ENCODE measurements around the gene CXXC5.

Gene CXXC5

GRCh38 chr5:139667001-139667729 lies 19.0 kb downstream of the CXXC5 start:
- no peak for TF ChIP-seq CTCF (IDR thresholded peaks at IDR 0.05; ENCODE audit: borderline replicate concordance, insufficient read depth, low read depth, low read length)
- H3K4me3 ChIP-seq (ENCODE audit: low read depth, low read length), result no peak overlapping the region

- TF ChIP-seq CTCF (IDR thresholded peaks at IDR 0.05; ENCODE audit: borderline replicate concordance, insufficient read depth, low read depth, low read length), result no peak
- peak overlapping the region; percentile 52 for H3K4me3 ChIP-seq (ENCODE audit: low read depth, low read length)
These were observed 19.5 kb downstream of the CXXC5 start for GRCh38 chr5:139667730-139668063.

DNA sequence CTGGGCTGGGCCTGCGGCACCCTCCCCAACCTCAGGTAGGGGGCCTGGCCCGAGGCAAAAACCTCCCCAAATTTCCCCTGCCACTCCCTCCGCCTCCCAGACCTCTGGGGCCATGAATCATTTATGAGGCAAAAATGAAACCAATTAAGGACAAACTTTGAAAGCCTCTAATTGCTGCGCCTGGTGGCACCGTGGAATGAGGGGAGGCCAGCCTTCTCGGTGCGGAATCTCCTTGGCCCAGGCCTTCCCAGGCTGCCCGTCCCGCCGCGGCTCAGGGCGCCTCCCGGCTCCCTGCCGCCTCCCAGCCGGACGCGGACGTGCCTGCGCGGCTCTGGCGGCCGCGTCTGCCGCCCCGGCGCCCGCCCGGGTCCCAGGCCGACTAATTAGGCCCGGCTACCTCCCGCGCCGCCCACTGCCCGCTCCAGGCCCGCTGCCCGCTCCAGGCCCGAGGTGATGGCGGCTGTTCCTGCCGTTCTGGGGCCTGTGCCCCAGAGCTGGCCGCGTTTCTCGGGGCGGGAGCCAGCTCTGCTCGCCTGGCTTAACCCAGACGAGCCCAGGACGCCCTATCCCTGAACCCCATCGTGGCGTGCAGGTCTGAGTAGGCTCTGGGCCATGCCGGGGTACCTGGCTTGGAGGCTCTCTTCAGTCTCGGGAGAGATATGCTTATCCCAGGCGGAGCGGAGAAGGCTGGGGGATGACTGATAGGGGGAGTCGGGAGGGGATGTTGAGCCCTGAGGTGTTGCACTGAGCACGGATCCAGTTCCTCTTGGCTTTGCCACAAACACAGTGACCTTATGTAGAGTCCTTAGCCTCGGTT lies 20.1 kb downstream of the CXXC5 start:
- TF ChIP-seq CTCF (IDR thresholded peaks at IDR 0.05; ENCODE audit: borderline replicate concordance, insufficient read depth, low read depth, low read length), result no peak
- H3K4me3 ChIP-seq (ENCODE audit: low read depth, low read length), result peak overlapping the region; percentile 52

DNA sequence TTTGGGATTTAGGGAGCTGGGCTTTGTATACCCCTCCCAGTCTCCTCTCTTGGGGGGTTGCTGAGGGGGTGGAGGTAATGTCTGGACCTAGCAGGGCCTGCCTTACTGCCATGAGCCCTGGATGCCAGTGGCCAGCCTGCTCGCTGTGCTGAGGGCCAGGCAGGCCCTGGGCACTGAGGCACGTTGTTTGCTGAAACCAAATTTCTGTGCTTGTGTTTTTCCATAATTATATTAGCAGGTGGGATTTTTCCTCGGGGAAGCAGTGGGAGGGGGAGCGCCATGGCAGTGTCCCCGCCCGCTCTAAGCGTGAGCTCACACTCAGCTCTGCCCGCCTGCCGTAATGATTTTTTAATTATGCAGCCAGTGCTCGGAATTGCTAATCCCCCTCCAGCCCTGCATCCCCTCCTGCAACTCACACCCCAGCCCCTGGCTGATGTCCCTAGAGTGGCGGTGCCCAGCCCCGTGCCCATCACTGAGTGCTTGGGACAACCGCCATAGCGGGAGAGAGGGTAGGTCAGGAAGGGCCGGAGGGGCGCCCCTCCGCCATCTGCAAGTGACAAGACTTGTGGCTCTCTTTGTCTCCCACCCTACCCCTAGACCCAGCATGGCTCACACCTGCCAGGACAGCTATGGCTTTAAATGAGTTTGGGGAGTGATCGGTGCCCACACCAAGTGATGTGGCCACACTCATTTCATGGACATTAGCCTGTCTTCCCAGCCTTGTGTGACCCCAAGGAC lies 20.9 kb downstream of the CXXC5 start:
- no peak for TF ChIP-seq CTCF (IDR thresholded peaks at IDR 0.05; ENCODE audit: borderline replicate concordance, insufficient read depth, low read depth, low read length)
- H3K4me3 ChIP-seq (ENCODE audit: low read depth, low read length), result peak overlapping the region; percentile 52

DNA sequence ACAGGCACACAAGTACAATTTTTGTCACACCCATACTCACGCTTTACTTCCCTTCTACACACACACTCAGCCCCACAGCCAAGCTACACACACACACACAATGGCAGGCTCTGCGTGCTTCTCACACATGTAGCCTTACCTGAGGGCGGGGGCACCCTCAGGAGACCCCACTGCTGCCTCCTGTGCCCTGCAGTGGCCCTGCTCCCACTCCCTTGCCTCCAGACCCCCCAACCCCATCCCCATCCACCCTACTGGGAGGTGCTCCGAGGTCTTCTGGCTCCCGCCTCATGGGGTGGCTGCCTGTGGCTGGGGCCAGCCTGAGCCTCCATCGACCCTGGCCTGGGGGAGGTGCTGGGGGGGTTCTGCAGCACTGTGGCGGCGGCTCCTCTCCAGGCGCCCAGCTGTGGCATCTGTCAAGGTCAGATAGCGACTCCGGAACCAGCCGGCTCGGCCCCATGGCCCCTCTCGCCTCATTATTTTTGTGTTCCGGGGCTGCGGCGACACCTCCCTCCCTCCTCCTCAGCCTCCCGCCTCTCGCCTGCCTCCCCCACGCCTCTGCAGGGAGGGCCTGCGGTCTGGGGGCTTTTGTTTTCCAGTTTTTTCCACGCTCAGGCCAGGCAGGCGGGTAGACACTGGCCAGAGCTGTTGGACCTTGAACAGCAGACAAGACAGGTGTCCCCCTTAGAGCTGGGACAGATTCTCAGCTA lies 21.7 kb downstream of the CXXC5 start:
- peak overlapping the region; percentile 52 for H3K4me3 ChIP-seq (ENCODE audit: low read depth, low read length)
- TF ChIP-seq CTCF (IDR thresholded peaks at IDR 0.05; ENCODE audit: borderline replicate concordance, insufficient read depth, low read depth, low read length), result no peak

DNA sequence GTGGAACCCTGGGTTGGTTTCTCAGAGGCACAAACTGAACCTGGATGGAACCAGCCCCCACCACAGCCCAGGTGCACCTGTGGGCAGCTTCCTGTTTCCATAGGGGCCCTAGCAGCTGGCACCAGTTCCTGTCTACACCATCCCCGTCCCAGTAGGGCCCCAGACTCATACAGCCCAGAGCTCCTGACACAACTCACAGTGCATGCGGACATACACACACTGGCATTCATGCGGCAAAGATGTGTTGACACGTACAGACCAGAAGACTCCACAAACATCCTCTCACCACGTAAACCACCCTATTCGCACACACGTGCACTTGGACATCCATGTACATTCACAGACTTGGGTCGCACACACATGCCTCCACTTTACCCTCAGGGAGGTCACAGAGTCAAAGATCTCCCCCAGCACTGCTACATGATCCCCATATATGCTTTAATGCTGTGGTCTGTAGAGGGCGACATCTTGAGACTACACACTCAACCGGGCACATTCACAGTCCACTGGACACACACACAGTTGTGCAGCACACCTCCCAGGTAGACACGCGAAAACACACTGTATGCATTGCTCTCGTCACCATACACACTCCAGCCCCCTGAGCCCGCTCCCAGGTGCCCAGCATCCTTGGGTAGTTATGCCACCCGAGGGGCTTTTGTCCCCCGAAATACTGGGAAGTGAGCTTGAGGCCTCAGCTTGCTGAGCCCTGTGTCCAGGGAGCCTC lies 22.4 kb downstream of the CXXC5 start:
- peak; percentile 46; the same call in 1 of the 2 replicates for TF ChIP-seq CTCF (IDR thresholded peaks at IDR 0.05; ENCODE audit: borderline replicate concordance, insufficient read depth, low read depth, low read length)
- peak overlapping the region; percentile 52 for H3K4me3 ChIP-seq (ENCODE audit: low read depth, low read length)
